ENCODE measurements around the gene ZFTA.

Gene ZFTA

GRCh38 chr11:63745304-63746170, 23.0 kb downstream of the ZFTA start:
- no peaks in the 10 kb centered on the region for H3K27me3 Mint-ChIP-seq (ENCODE audit: low read depth)
- H3K9me3 Mint-ChIP-seq, result no peaks in the 10 kb centered on the region
- H3K4me3 Mint-ChIP-seq, result no peak overlapping the region
- H3K36me3 Mint-ChIP-seq (ENCODE audit: low read depth), result no peaks in the 10 kb centered on the region
- no peak overlapping the region for H3K27ac Mint-ChIP-seq
- no peaks in the 10 kb centered on the region for H3K4me1 Mint-ChIP-seq (ENCODE audit: low read depth)

GRCh38 chr11:63738720-63739360, 29.7 kb downstream of the ZFTA start:
- H3K27ac Mint-ChIP-seq, result no peak overlapping the region
- no peak overlapping the region for H3K4me3 Mint-ChIP-seq
- H3K36me3 Mint-ChIP-seq (ENCODE audit: low read depth), result no peaks in the 10 kb centered on the region
- H3K9me3 Mint-ChIP-seq, result no peaks in the 10 kb centered on the region
- H3K4me1 Mint-ChIP-seq (ENCODE audit: low read depth), result peaks cover 2% of the 10 kb centered on the region
- H3K27me3 Mint-ChIP-seq (ENCODE audit: low read depth), result no peaks in the 10 kb centered on the region

GRCh38 chr11:63737718-63738117, 30.9 kb downstream of the ZFTA start:
- Mint-ChIP-seq H3K9me3 (no peaks in the 10 kb centered on the region), H3K4me1 (ENCODE audit: low read depth) (peaks cover 2% of the 10 kb centered on the region), H3K27ac (no peak overlapping the region)

GRCh38 chr11:63736864-63737263, 31.7 kb downstream of the ZFTA start:
- peaks cover 2% of the 10 kb centered on the region for H3K4me1 Mint-ChIP-seq (ENCODE audit: low read depth)
- no peak overlapping the region for H3K27ac Mint-ChIP-seq
- no peaks in the 10 kb centered on the region for H3K36me3 Mint-ChIP-seq (ENCODE audit: low read depth)
- H3K27me3 Mint-ChIP-seq (ENCODE audit: low read depth), result no peaks in the 10 kb centered on the region
- no peaks in the 10 kb centered on the region for H3K9me3 Mint-ChIP-seq
- no peak overlapping the region for H3K4me3 Mint-ChIP-seq

More at GRCh38 chr11:63737718-63738117, 30.9 kb downstream of the ZFTA start:
- Mint-ChIP-seq H3K27me3 (ENCODE audit: low read depth) (no peaks in the 10 kb centered on the region), H3K36me3 (ENCODE audit: low read depth) (no peaks in the 10 kb centered on the region), H3K4me3 (no peak overlapping the region)

- no peak overlapping the region for H3K4me3 Mint-ChIP-seq
- H3K36me3 Mint-ChIP-seq (ENCODE audit: low read depth), result no peaks in the 10 kb centered on the region
- no peaks in the 10 kb centered on the region for H3K4me1 Mint-ChIP-seq (ENCODE audit: low read depth)
- H3K9me3 Mint-ChIP-seq, result no peaks in the 10 kb centered on the region
- no peaks in the 10 kb centered on the region for H3K27me3 Mint-ChIP-seq (ENCODE audit: low read depth)
- H3K27ac Mint-ChIP-seq, result no peak overlapping the region
Observed at GRCh38 chr11:63729326-63729725, 39.2 kb downstream of the ZFTA start.

GRCh38 chr11:63720611-63721010, 48.0 kb downstream of the ZFTA start:
- Mint-ChIP-seq H3K27me3 (ENCODE audit: low read depth) (no peaks in the 10 kb centered on the region), H3K9me3 (no peaks in the 10 kb centered on the region), H3K4me1 (ENCODE audit: low read depth) (peaks cover 4% of the 10 kb centered on the region), H3K27ac (no peak overlapping the region), H3K4me3 (no peak overlapping the region), H3K36me3 (ENCODE audit: low read depth) (peaks cover 3% of the 10 kb centered on the region)

- no peaks in the 10 kb centered on the region for H3K27me3 Mint-ChIP-seq (ENCODE audit: low read depth)
- H3K36me3 Mint-ChIP-seq (ENCODE audit: low read depth), result peaks cover 3% of the 10 kb centered on the region
- H3K4me1 Mint-ChIP-seq (ENCODE audit: low read depth), result peaks cover 4% of the 10 kb centered on the region
- no peak overlapping the region for H3K27ac Mint-ChIP-seq
- no peaks in the 10 kb centered on the region for H3K9me3 Mint-ChIP-seq
- no peak overlapping the region for H3K4me3 Mint-ChIP-seq
Observed at GRCh38 chr11:63719987-63720386, 48.6 kb downstream of the ZFTA start.

GRCh38 chr11:63719001-63719400, 49.6 kb downstream of the ZFTA start:
- Mint-ChIP-seq H3K4me3 (no peak overlapping the region), H3K9me3 (no peaks in the 10 kb centered on the region), H3K27ac (no peak overlapping the region), H3K4me1 (ENCODE audit: low read depth) (peaks cover 4% of the 10 kb centered on the region), H3K36me3 (ENCODE audit: low read depth) (peaks cover 6% of the 10 kb centered on the region), H3K27me3 (ENCODE audit: low read depth) (no peaks in the 10 kb centered on the region)
